K562 (cell line): ENCODE measurements around the gene SNTG2. TPM values are rescaled to one million over a fixed set of nuclear protein-coding genes. Genes with fewer than 3 reads are reported as not detected.

Source experiments
- ATAC-seq: fragments of 200-7000 bp; cut with Tn5 transposase; 3 replicates; pipeline ENCODE4 v1.9.1; 2020; ENCODE audit warnings: moderate library complexity
- BruUV-seq: library from RNA; stranded (reverse); fragments of 400-500 nt; replicated peaks from 2 replicates; lab custom pipeline; 2021; lab: Mats Ljungman, UMichigan
- CTCF ChIA-PET: fragments of 300-600 bp; formaldehyde crosslinking; extraction: SDS; loops from one replicate; lab custom pipeline; 2021; ENCODE audit warnings: low intra/inter-chr PET ratio; lab: Yijun Ruan, JAX
- POLR2A ChIA-PET: fragments of 300-600, 350-650 bp; sonication (Branson Sonifier 250); formaldehyde crosslinking; extraction: SDS; loops from one replicate; lab custom pipeline; 2021; ENCODE audit warnings: antibody characterized with exemption, inconsistent platforms; lab: Yijun Ruan, JAX
- DNase-seq, 4 experiments: peaks; one replicate each; pipeline versions ENCODE4 v3.0.0 to v3.0.0-alpha.2; 2011 to 2018; ENCODE audit warnings: low spot score in 3 of 4, mixed read lengths in 3 of 4; ENCODE audit errors: extremely low read depth in 1 of 4
- FAIRE-seq: peaks from 2 replicates; lab custom pipeline; 2011; peaks lifted over from hg19 to GRCh38; lab: Jason Lieb, UNC
- H2AFZ ChIP-seq: 2 replicates; pipeline ENCODE4 v1.6.0; 2011; ENCODE audit warnings: low read depth, low read length, control low read depth, inconsistent platforms
- H3K27ac ChIP-seq: fragments of 200-600 bp; 3 replicates; pipeline ENCODE4 v1.8.0; 2011; ENCODE audit warnings: low read depth, mild to moderate bottlenecking, control low read depth, inconsistent platforms, low read length, moderate library complexity, mixed read lengths; ENCODE audit errors: extremely low read depth
- H3K27me3 ChIP-seq, 2 experiments: fragments of 300-600 bp in 1 of 2; 2 replicates in 1 of 2; 3 replicates in 1 of 2; pipeline versions ENCODE4 v1.6.0 to v1.8.0; 2011; ENCODE audit warnings: inconsistent platforms in 2 of 2, low read length in 2 of 2, mild to moderate bottlenecking in 1 of 2, mixed read lengths in 1 of 2, moderate library complexity in 1 of 2; ENCODE audit not compliant: control insufficient read depth in 2 of 2, insufficient read depth in 2 of 2
- H3K36me3 ChIP-seq: fragments of 300-600 bp; 3 replicates; pipeline ENCODE4 v1.8.0; 2011; ENCODE audit warnings: mild to moderate bottlenecking, low read length, inconsistent platforms; ENCODE audit not compliant: control insufficient read depth, insufficient read depth
- H3K4me1 ChIP-seq, 2 experiments: fragments of 200-600 bp in 1 of 2; replicated peaks in 1 of 2; 2 replicates in 1 of 2; 3 replicates in 1 of 2; pipeline versions ENCODE4 v1.5.1 to v1.8.0; 2011; ENCODE audit warnings: inconsistent platforms in 2 of 2, low read length in 2 of 2, mild to moderate bottlenecking in 1 of 2, mixed read lengths in 1 of 2, moderate library complexity in 1 of 2; ENCODE audit not compliant: control insufficient read depth in 2 of 2, insufficient read depth in 2 of 2
- H3K4me2 ChIP-seq: 2 replicates; pipeline ENCODE4 v1.6.1; 2011; ENCODE audit warnings: low read length, control low read depth, inconsistent platforms, mixed read lengths; ENCODE audit not compliant: insufficient read depth
- H3K4me3 ChIP-seq: fragments of 200-600 bp; sonication (generic), shearing (Covaris generic); 2 replicates; pipeline ENCODE4 v1.5.1; 2016; ENCODE audit warnings: control low read depth, inconsistent platforms
- H3K79me2 ChIP-seq: fragments of 200-600 bp; 3 replicates; pipeline ENCODE4 v1.8.0; 2011; ENCODE audit warnings: low read length, inconsistent platforms; ENCODE audit not compliant: control insufficient read depth, insufficient read depth
- H3K9ac ChIP-seq, 2 experiments: 2 replicates each; pipeline versions ENCODE4 v1.6.0 to v1.6.1; 2011; ENCODE audit warnings: low read depth in 2 of 2, low read length in 2 of 2, control low read depth in 1 of 2, inconsistent platforms in 1 of 2, mild to moderate bottlenecking in 1 of 2, mixed read lengths in 1 of 2; ENCODE audit not compliant: insufficient read depth in 1 of 2
- H3K9me1 ChIP-seq: one replicate; pipeline ENCODE4 v1.6.0; 2011; ENCODE audit warnings: inconsistent platforms, mild to moderate bottlenecking, low read length, moderate library complexity; ENCODE audit not compliant: control insufficient read depth, insufficient read depth
- H3K9me3 ChIP-seq: replicated peaks from 2 replicates; pipeline ENCODE4 v1.5.1; 2011; ENCODE audit warnings: low read depth, low read length, inconsistent platforms; ENCODE audit not compliant: control insufficient read depth, insufficient read depth
- H4K20me1 ChIP-seq: replicated peaks from 2 replicates; pipeline ENCODE4 v1.6.1; 2011; ENCODE audit warnings: low read length, inconsistent platforms, mixed read lengths; ENCODE audit not compliant: control insufficient read depth, insufficient read depth
- DACH1 ChIP-seq: fragments of 450-650 bp; IDR thresholded peaks from 2 replicates; pipeline ENCODE4 v1.6.1; 2018; ENCODE audit not compliant: partially characterized antibody
- GABPB1 ChIP-seq: sonication (generic); formaldehyde crosslinking; IDR thresholded peaks from 2 replicates; pipeline ENCODE4 v1.8.0; 2022; ENCODE audit warnings: mild to moderate bottlenecking, missing genetic modification reagents
- HNRNPK ChIP-seq: fragments of 200-400 bp; formaldehyde crosslinking; IDR thresholded peaks from one replicate; pipeline ENCODE4 v1.6.1; 2018; ENCODE audit warnings: mild to moderate bottlenecking, low read depth, low read length; ENCODE audit not compliant: poor library complexity, severe bottlenecking
- KDM5B ChIP-seq: fragments of 200-600 bp; sonication (generic); IDR thresholded peaks from 2 replicates; pipeline ENCODE4 v1.6.1; 2012; ENCODE audit warnings: low read depth, mild to moderate bottlenecking, moderate library complexity, low read length, control low read depth, inconsistent platforms; ENCODE audit not compliant: insufficient replicate concordance
- NCOA6 ChIP-seq: fragments of 450-650 bp; IDR thresholded peaks from 2 replicates; pipeline ENCODE4 v1.6.1; 2017; ENCODE audit warnings: mild to moderate bottlenecking
- PBX2 ChIP-seq, 2 experiments: IDR thresholded peaks in 1 of 2; conservative IDR thresholded peaks in 1 of 2; 2 replicates each; pipeline ENCODE4 v1.6.1; 2016; ENCODE audit warnings: low read depth in 2 of 2, mild to moderate bottlenecking in 1 of 2, missing compliant biosample characterization in 1 of 2, missing genetic modification characterization in 1 of 2, moderate library complexity in 1 of 2
- PCBP1 ChIP-seq: fragments of 200-400 bp; formaldehyde crosslinking; IDR thresholded peaks from 2 replicates; pipeline ENCODE4 v1.6.1; 2018; ENCODE audit warnings: mild to moderate bottlenecking, low read depth, low read length; ENCODE audit not compliant: poor library complexity, severe bottlenecking
- PHB ChIP-seq: fragments of 250-450 bp; sonication (Bioruptor Pico); IDR thresholded peaks from 2 replicates; pipeline ENCODE4 v1.5.0; 2021
- POLR3G ChIP-seq: IDR thresholded peaks from 2 replicates; pipeline ENCODE4 v1.6.1; 2011; ENCODE audit not compliant: insufficient read length, insufficient replicate concordance; ENCODE audit errors: extremely low read depth
- RBFOX2 ChIP-seq: fragments of 200-400 bp; formaldehyde crosslinking; IDR thresholded peaks from 2 replicates; pipeline ENCODE4 v1.6.1; 2017; ENCODE audit warnings: low read depth, mild to moderate bottlenecking, low read length, moderate library complexity
- RUNX1 ChIP-seq: sonication (generic); IDR thresholded peaks from 2 replicates; pipeline ENCODE4 v1.6.1; 2016; ENCODE audit warnings: antibody characterized with exemption, low read depth
- TAF7 ChIP-seq: fragments of 450-650 bp; IDR thresholded peaks from 2 replicates; pipeline ENCODE4 v1.6.1; 2016; ENCODE audit warnings: missing genetic modification characterization, missing compliant biosample characterization
- TOE1 ChIP-seq, 2 experiments: fragments of 450-650 bp in 1 of 2; sonication (generic) in 1 of 2; formaldehyde crosslinking in 1 of 2; IDR thresholded peaks; 2 replicates each; pipeline versions ENCODE4 v1.7.1 to v1.8.0; 2016 to 2022; ENCODE audit warnings: borderline replicate concordance in 2 of 2, mild to moderate bottlenecking in 2 of 2, antibody characterized with exemption in 1 of 2, inconsistent platforms in 1 of 2, low read depth in 1 of 2, missing genetic modification reagents in 1 of 2, moderate library complexity in 1 of 2
- ZBTB2 ChIP-seq: fragments of 450-650 bp; IDR thresholded peaks from 2 replicates; pipeline ENCODE4 v1.6.1; 2016; ENCODE audit warnings: antibody characterized with exemption
- ZC3H4 ChIP-seq: sonication (generic); formaldehyde crosslinking; IDR thresholded peaks from 2 replicates; pipeline ENCODE4 v1.9.0; 2021; ENCODE audit warnings: missing genetic modification reagents, borderline replicate concordance
- ZNF561 ChIP-seq: fragments of 450-650 bp; formaldehyde crosslinking; conservative IDR thresholded peaks from 2 replicates; pipeline ENCODE4 v1.4.0; 2020; ENCODE audit warnings: mild to moderate bottlenecking, moderate library complexity
- WGBS: fragments of 100-300 bp; shearing (Covaris generic); methylation state at CpG from one replicate; pipeline ENCODE4 v1.1.6; 2016; ENCODE audit warnings: low coverage, mixed read lengths; ENCODE audit not compliant: insufficient coverage; ENCODE audit errors: missing lambda C conversion rate; 5-methylcytosine and 5-hydroxymethylcytosine counted together
- in situ Hi-C: fragments of 300-500 bp; cut with MboI; formaldehyde crosslinking; loops from 4 replicates; pipeline ENCODE4 v1.15.0; 2018; ENCODE audit warnings: inconsistent platforms, mixed read lengths
- intact Hi-C: fragments of 100-400 bp; cut with micrococcal nuclease; formaldehyde crosslinking; loops from 2 replicates; pipeline ENCODE4 v1.14.2; 2022
- polyA plus RNA-seq, 8 experiments: library from polyadenylated mRNA; depleted of rRNA in 4 of 8; stranded (reverse) in 5 of 8; unstranded in 3 of 8; fragments of >200 nt; fragmentation: Nextera tagmentation in 2 of 8; fragmentation: Illumina TruSeq in 1 of 8; extraction: Ambion mirVana in 2 of 8; extraction: Trizol in 1 of 8; gene quantifications; 2 replicates each; pipeline versions ENCODE4 v1.2.1 to v1.2.3, GENCODE V29; 2011 to 2014; ENCODE audit warnings: inconsistent platforms in 1 of 8, missing spikeins in 1 of 8
- total RNA-seq, 7 experiments: library from RNA; depleted of rRNA in 6 of 7; stranded (reverse); fragments of >200 nt in 6 of 7; fragmentation: Illumina TruSeq in 2 of 7; extraction: Trizol in 2 of 7; gene quantifications; 2 replicates each; pipeline versions ENCODE4 v1.2.1 to v1.2.3, GENCODE V29; 2011 to 2021; ENCODE audit warnings: low replicate concordance in 1 of 7

SNTG2 gene
- total and polyA plus RNA-seq, 9 of the 15 experiments (the other 6 are each of a cell fraction or from before 2014, with no cell fraction given), result not detected

- no peak for TF ChIP-seq PCBP1
- no peak for TF ChIP-seq GABPB1 (CRISPR knock-in tag)
- TF ChIP-seq ZC3H4 (CRISPR knock-in tag), result no peak
- TF ChIP-seq RUNX1, result no peak
- TF ChIP-seq DACH1, result no peak
- no peak for TF ChIP-seq RBFOX2
- no peak for TF ChIP-seq HNRNPK
- TF ChIP-seq ZNF561 (CRISPR knock-in tag), result no peak
These were observed 204.3 kb downstream of the SNTG2 start (continued) for GRCh38 chr2:1154710-1155594.

- no peaks in the 10 kb centered on the region for H3K36me3 ChIP-seq
- peaks cover 0 to 4% of the 10 kb centered on the region in 2 experiments; a peak in 1 of 5 replicates for H3K27me3 ChIP-seq
- H3K4me2 ChIP-seq, result no peak overlapping the region
- intact Hi-C loops (no loop called here), in situ Hi-C loops (no loop called here)
- FAIRE-seq (no peak), DNase-seq (no peak), ATAC-seq (no peak)
- ChIA-PET CTCF (no interaction called here), POLR2A (no interaction called here)
- no peak overlapping the region for H3K4me3 ChIP-seq
- WGBS, result 0% methylated on average over 7 of the region's 7 CpGs
- H3K79me2 ChIP-seq, result no peaks in the 10 kb centered on the region
- H3K9me1 ChIP-seq, result no peaks in the 10 kb centered on the region
- no peak overlapping the region for H3K9ac ChIP-seq
- no peaks in the 10 kb centered on the region; the same call in 1 of the 2 replicates for H4K20me1 ChIP-seq
- no peak overlapping the region for H2AFZ ChIP-seq
- BruUV-seq, result no TSS peak
- H3K27ac ChIP-seq, result no peak overlapping the region
- no peaks in the 10 kb centered on the region for H3K9me3 ChIP-seq
- no peaks in the 10 kb centered on the region for H3K4me1 ChIP-seq
- no peak for TF ChIP-seq PHB (CRISPR knock-in tag)
- no peak for TF ChIP-seq NCOA6
- TF ChIP-seq TOE1 (IDR thresholded peaks at IDR 0.05; ENCODE audit: borderline replicate concordance), result no peak
- no peak for TF ChIP-seq TOE1 (CRISPR knock-in tag; IDR thresholded peaks at IDR 0.05; ENCODE audit: borderline replicate concordance, low read depth)
- no peak for TF ChIP-seq HNRNPK
- no peak for TF ChIP-seq PBX2 (CRISPR knock-in tag; IDR thresholded peaks at IDR 0.05; ENCODE audit: low read depth)
- TF ChIP-seq PBX2 (tag; conservative IDR thresholded peaks at IDR 0.05; ENCODE audit: low read depth), result no peak
- TF ChIP-seq POLR3G, result no peak
- TF ChIP-seq KDM5B, result no peak
- no peak for TF ChIP-seq ZBTB2
- TF ChIP-seq TAF7, result no peak
These were observed 205.4 kb downstream of the SNTG2 start for GRCh38 chr2:1156059-1156458.
